ENCODE measurements around the gene FBXO3. TPM values are rescaled to one million over a fixed set of nuclear protein-coding genes. Genes with fewer than 3 reads are reported as not detected.

Gene FBXO3
- total RNA-seq, 1 experiment from 2014 or later: 27.2 TPM

GRCh38 chr11:33703234-33703633, 71.1 kb downstream of the FBXO3 start:
- H2AFZ ChIP-seq (ENCODE audit: low read depth, low read length, poor library complexity, severe bottlenecking): no peak overlapping the region
- peaks cover 6 to 7% of the 10 kb centered on the region in 2 experiments; a peak in 2 of 4 replicates for H3K36me3 ChIP-seq (ENCODE audit: control insufficient read depth in 1 of 2, insufficient read depth in 2 of 2, low read length in 2 of 2)
- CTCF ChIA-PET: interaction anchor here (4.3 kb wide), 1 partner anchor 39 kb away, joined by 16 read pairs; no protein-coding TSS in a partner anchor
- no peak overlapping the region for H3K27ac ChIP-seq (ENCODE audit: low read depth, low read length)
- peaks cover 10 to 62% of the 10 kb centered on the region in 2 experiments for H3K4me1 ChIP-seq (ENCODE audit: control insufficient read depth in 1 of 2, insufficient read depth in 2 of 2, low read length in 2 of 2)
- H3K9ac ChIP-seq (ENCODE audit: low read length): 0 out of 2 replicates have a peak overlapping the region, but pooled peaks have one; percentile 32
- TF ChIP-seq EZH2 (IDR thresholded peaks at IDR 0.05) (no peak), TCF7L2 (IDR thresholded peaks at IDR 0.05; ENCODE audit: borderline replicate concordance, extremely low read depth, insufficient read depth, insufficient read length) (no peak), ATF3 (IDR thresholded peaks at IDR 0.05) (no peak), POLR2A (IDR thresholded peaks at IDR 0.05; ENCODE audit: borderline replicate concordance, extremely low read depth, insufficient read depth, insufficient read length) (no peak), POLR2AphosphoS5 (IDR thresholded peaks at IDR 0.05; ENCODE audit: low read depth, low read length) (0 out of 2 replicates have a peak, but pooled peaks have one; percentile 15)
- no peaks in the 10 kb centered on the region for H3K9me2 ChIP-seq (ENCODE audit: insufficient read depth)
- H3K9me3 ChIP-seq (ENCODE audit: control insufficient read depth in 1 of 2, insufficient read depth in 1 of 2, low read depth in 1 of 2, low read length in 2 of 2): no peaks in the 10 kb centered on the region
- DNase-seq (ENCODE audit: low read depth, low spot score): no peak
- no peaks in the 10 kb centered on the region for H4K20me1 ChIP-seq (ENCODE audit: insufficient read depth)
- no peaks in the 10 kb centered on the region for H3K79me2 ChIP-seq (ENCODE audit: insufficient read depth, low read length)
- no TSS peak for BruUV-seq (replicated peaks)
- intact Hi-C loops (cut with micrococcal nuclease): loop anchor here (5.0 kb wide), 1 partner anchor 34 kb away; the partner anchor contains the start of gene CD59
- H3K4me2 ChIP-seq (ENCODE audit: low read length): peak overlapping the region; percentile 56; the same call in 1 of the 2 replicates
- no peak for ATAC-seq
- RAD21 ChIA-PET (ENCODE audit: low non-redundant PET in 1 of 2, low total read pairs in 2 of 2, uncharacterized antibody in 2 of 2, unreplicated experiment in 2 of 2): no interaction called here
- no peak overlapping the region for H3K4me3 ChIP-seq (replicated peaks in 1 of 2; ENCODE audit: low read depth in 1 of 2, low read length in 2 of 2)
- H3K27me3 ChIP-seq (ENCODE audit: insufficient read depth, low read length): no peaks in the 10 kb centered on the region
- POLR2A ChIA-PET: interaction anchor here (4.6 kb wide), 1 partner anchor 13 kb away, joined by 38 read pairs; no protein-coding TSS in a partner anchor

DNA sequence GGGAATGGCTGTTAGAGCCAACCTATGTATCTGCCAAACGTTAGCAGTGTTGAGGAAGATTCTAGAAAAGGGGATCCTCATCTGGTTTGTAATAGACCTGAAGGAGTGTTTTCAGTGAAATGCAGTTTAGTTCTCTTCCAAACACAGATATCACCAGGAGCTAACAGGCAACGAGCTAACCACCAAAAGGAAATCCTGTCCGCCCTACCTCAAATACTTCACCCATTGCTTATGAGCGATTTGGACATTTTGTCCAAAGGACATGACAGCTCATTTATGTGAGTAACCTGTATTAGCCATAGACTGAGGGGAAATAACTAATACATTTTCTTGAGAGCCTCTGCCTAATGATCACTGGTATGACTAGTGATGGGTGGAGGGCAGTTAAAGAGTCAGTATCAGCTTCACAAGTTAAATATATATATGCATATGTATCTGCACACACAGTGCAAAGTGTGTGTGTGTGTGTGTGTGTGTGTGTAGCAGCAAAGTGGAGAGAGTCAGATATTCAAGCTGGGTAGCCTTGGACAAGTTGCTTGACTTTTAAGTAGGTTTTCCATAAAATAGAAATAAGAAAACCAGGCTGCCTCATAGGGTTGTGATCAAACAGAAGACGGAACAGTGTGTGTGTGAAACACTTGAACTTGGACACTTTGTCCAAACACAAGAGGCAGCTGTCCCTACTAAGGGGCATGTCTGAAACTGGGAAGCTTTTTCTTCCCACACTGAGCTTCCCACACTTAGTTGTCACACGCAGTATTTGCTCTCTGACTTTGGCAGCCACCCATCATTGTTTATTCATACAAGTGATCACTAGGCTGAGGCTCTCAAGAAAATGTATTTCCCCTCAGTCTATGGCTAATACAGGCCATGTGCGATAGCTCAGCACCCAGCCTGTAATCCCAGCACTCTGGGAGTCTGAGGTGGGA, 72.8 kb downstream of the FBXO3 start:
- Histone ChIP-seq H3K79me2 (ENCODE audit: insufficient read depth, low read length) (no peaks in the 10 kb centered on the region), H3K4me1 (ENCODE audit: control insufficient read depth in 1 of 2, insufficient read depth in 2 of 2, low read length in 2 of 2) (peaks cover 10 to 71% of the 10 kb centered on the region in 2 experiments), H3K27me3 (ENCODE audit: insufficient read depth, low read length) (no peaks in the 10 kb centered on the region), H3K36me3 (ENCODE audit: control insufficient read depth in 1 of 2, insufficient read depth in 2 of 2, low read length in 2 of 2) (0 out of 4 replicates have a peak, but pooled peaks cover 0 to 6% of the 10 kb centered on the region in 2 experiments), H3K4me3 (replicated peaks in 1 of 2; ENCODE audit: low read depth in 1 of 2, low read length in 2 of 2) (peak overlapping the region; percentile 44 to 52), H3K9me2 (ENCODE audit: insufficient read depth) (no peaks in the 10 kb centered on the region), H2AFZ (ENCODE audit: low read depth, low read length, poor library complexity, severe bottlenecking) (peak overlapping the region; percentile 8), H3K4me2 (ENCODE audit: low read length) (peak overlapping the region; percentile 88), H3K27ac (ENCODE audit: low read depth, low read length) (peak overlapping the region; percentile 23; the same call in 1 of the 2 replicates), H3K9me3 (ENCODE audit: control insufficient read depth in 1 of 2, insufficient read depth in 1 of 2, low read depth in 1 of 2, low read length in 2 of 2) (no peaks in the 10 kb centered on the region), H4K20me1 (ENCODE audit: insufficient read depth) (no peaks in the 10 kb centered on the region), H3K9ac (ENCODE audit: low read length) (peak overlapping the region; percentile 45)
- BruUV-seq (replicated peaks): TSS peak; percentile 84
- RAD21 ChIA-PET (ENCODE audit: low non-redundant PET in 1 of 2, low total read pairs in 2 of 2, uncharacterized antibody in 2 of 2, unreplicated experiment in 2 of 2): interaction anchor here in 1 of 2 experiments (1.3 kb wide), 1 partner anchor 41 kb away, joined by 3 read pairs; no protein-coding TSS in a partner anchor
- intact Hi-C loops (cut with micrococcal nuclease): loop anchor here (5.0 kb wide), 1 partner anchor 36 kb away; the partner anchor contains the start of gene CD59
- CTCF ChIA-PET: interaction anchor here (1.0 to 4.3 kb wide), 4 partner anchors 13 to 871 kb away, joined by 3 to 16 read pairs (median 3); no protein-coding TSS in a partner anchor
- POLR2A ChIA-PET: interaction anchor here (1.0 to 4.6 kb wide), 7 partner anchors 11 to 540 kb away, joined by 3 to 38 read pairs (median 5); partner anchors contain the start of genes CD59 and CSTF3
- no peak for DNase-seq (ENCODE audit: low read depth, low spot score)
- no peak for ATAC-seq
- no peak for TF ChIP-seq ZBTB33 (IDR thresholded peaks at IDR 0.05; ENCODE audit: extremely low read depth, insufficient replicate concordance, low read length)
- no peak for TF ChIP-seq FOSL1 (IDR thresholded peaks at IDR 0.05; ENCODE audit: low read depth)
- 0 out of 2 replicates have a peak, but pooled peaks have one; percentile 5 for TF ChIP-seq SP1 (IDR thresholded peaks at IDR 0.05; ENCODE audit: low read depth)
- TF ChIP-seq ELF1 (IDR thresholded peaks at IDR 0.05; ENCODE audit: borderline replicate concordance, low read depth): no peak
- no peak for TF ChIP-seq REST (IDR thresholded peaks at IDR 0.05; ENCODE audit: low read depth)
- no peak for TF ChIP-seq SRF (IDR thresholded peaks at IDR 0.05; ENCODE audit: low read depth)
